ENCODE measurements around the gene VAT1L. TPM values are rescaled to one million over a fixed set of nuclear protein-coding genes. Genes with fewer than 3 reads are reported as not detected.

The VAT1L gene
- total RNA-seq, 1 experiment from 2014 or later = not detected

DNA sequence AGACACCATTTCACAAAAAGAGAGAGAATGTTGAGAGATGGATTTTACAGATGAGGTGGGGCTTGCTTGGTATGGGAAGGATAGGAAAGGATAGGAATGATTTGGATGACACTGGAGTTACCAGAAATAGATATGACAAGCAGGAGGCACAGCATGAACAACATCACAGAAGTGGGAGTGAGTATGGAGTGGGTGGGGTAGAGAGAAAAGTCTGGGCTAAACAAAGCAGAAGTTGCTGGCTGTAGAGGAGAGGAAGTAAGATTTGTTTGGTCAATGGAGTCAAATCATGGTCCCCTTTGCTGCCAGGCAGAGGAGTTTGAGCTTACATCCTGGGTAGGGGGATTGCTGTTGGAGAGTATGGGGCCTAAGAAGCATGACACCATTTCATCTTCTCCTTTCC lies 101.7 kb downstream of the VAT1L start:
- Mint-ChIP-seq H3K27ac (ENCODE audit: unreplicated experiment) (no peak overlapping the region), H3K4me1 (ENCODE audit: low read depth, unreplicated experiment) (no peaks in the 10 kb centered on the region), H3K9me3 (ENCODE audit: low read depth, unreplicated experiment) (peaks cover 3% of the 10 kb centered on the region), H3K36me3 (ENCODE audit: insufficient read depth, unreplicated experiment) (no peaks in the 10 kb centered on the region), H3K4me3 (ENCODE audit: low read depth, unreplicated experiment) (no peak overlapping the region), H3K27me3 (ENCODE audit: unreplicated experiment) (peaks cover 35% of the 10 kb centered on the region)
- intact Hi-C loops (cut with micrococcal nuclease; ENCODE audit: unreplicated experiment) = no loop called here
- TF ChIP-seq, protein P1, sequence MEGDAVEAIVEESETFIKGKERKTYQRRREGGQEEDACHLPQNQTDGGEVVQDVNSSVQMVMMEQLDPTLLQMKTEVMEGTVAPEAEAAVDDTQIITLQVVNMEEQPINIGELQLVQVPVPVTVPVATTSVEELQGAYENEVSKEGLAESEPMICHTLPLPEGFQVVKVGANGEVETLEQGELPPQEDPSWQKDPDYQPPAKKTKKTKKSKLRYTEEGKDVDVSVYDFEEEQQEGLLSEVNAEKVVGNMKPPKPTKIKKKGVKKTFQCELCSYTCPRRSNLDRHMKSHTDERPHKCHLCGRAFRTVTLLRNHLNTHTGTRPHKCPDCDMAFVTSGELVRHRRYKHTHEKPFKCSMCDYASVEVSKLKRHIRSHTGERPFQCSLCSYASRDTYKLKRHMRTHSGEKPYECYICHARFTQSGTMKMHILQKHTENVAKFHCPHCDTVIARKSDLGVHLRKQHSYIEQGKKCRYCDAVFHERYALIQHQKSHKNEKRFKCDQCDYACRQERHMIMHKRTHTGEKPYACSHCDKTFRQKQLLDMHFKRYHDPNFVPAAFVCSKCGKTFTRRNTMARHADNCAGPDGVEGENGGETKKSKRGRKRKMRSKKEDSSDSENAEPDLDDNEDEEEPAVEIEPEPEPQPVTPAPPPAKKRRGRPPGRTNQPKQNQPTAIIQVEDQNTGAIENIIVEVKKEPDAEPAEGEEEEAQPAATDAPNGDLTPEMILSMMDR (IDR thresholded peaks at IDR 0.05; ENCODE audit: unreplicated experiment) = no peak
- CTCF ChIA-PET = no interaction called here
- no TSS peak for BruUV-seq (replicated peaks)
- no peak for DNase-seq

DNA sequence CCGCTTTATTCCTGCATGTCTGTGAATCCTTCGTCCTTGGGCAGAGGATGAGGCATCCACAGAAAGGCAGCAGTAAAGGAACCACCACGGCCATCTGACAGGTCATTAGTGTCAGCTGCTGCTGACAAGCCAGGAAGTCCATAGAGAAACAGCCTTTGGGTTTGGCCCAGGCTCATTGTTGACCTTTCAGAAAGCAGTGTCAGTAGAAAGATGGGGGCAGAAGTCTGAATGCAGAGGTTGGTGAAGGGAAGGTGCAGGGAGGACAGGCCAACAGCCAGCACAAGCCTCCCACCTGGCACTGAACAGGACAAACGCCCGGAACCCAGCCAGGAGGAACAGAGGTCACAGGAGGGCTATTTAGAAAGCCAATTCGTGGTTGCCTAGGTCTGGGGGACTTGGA lies 105.8 kb downstream of the VAT1L start:
- TF ChIP-seq, protein P1 (IDR thresholded peaks at IDR 0.05; ENCODE audit: unreplicated experiment) = no peak
- Mint-ChIP-seq H3K27me3 (ENCODE audit: unreplicated experiment) (peaks cover 23% of the 10 kb centered on the region), H3K4me1 (ENCODE audit: low read depth, unreplicated experiment) (no peaks in the 10 kb centered on the region), H3K36me3 (ENCODE audit: insufficient read depth, unreplicated experiment) (no peaks in the 10 kb centered on the region), H3K9me3 (ENCODE audit: low read depth, unreplicated experiment) (peaks cover 3% of the 10 kb centered on the region), H3K27ac (ENCODE audit: unreplicated experiment) (no peak overlapping the region), H3K4me3 (ENCODE audit: low read depth, unreplicated experiment) (no peak overlapping the region)
- intact Hi-C loops (cut with micrococcal nuclease; ENCODE audit: unreplicated experiment) = no loop called here
- no peak for DNase-seq
- CTCF ChIA-PET = no interaction called here
- no TSS peak for BruUV-seq (replicated peaks)

DNA sequence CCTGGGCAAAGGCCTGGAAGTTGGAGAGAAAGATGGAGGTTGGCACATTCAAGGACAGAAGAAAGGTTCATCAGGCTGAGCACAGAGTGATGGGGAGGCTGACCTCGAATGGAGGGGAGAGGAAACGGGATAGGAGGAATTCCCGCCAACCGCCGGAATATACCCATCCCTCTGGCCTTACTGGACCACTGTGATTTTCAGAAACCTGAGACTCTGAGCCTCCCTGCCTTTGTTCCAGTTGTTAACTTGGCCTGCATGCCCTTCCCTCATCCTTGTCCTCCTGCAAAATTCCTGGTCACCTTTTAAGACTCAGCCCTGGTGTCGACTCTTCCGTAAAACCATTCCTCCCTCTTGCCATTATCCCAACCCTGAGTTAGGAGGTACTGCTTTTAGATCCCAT lies 107.6 kb downstream of the VAT1L start:
- no TSS peak for BruUV-seq (replicated peaks)
- Mint-ChIP-seq H3K9me3 (ENCODE audit: low read depth, unreplicated experiment) (peaks cover 3% of the 10 kb centered on the region), H3K36me3 (ENCODE audit: insufficient read depth, unreplicated experiment) (no peaks in the 10 kb centered on the region), H3K4me1 (ENCODE audit: low read depth, unreplicated experiment) (no peaks in the 10 kb centered on the region), H3K4me3 (ENCODE audit: low read depth, unreplicated experiment) (no peak overlapping the region), H3K27ac (ENCODE audit: unreplicated experiment) (no peak overlapping the region), H3K27me3 (ENCODE audit: unreplicated experiment) (peaks cover 23% of the 10 kb centered on the region)
- TF ChIP-seq, protein P1 (IDR thresholded peaks at IDR 0.05; ENCODE audit: unreplicated experiment) = no peak
- CTCF ChIA-PET = no interaction called here
- DNase-seq = no peak
- intact Hi-C loops (cut with micrococcal nuclease; ENCODE audit: unreplicated experiment) = no loop called here

DNA sequence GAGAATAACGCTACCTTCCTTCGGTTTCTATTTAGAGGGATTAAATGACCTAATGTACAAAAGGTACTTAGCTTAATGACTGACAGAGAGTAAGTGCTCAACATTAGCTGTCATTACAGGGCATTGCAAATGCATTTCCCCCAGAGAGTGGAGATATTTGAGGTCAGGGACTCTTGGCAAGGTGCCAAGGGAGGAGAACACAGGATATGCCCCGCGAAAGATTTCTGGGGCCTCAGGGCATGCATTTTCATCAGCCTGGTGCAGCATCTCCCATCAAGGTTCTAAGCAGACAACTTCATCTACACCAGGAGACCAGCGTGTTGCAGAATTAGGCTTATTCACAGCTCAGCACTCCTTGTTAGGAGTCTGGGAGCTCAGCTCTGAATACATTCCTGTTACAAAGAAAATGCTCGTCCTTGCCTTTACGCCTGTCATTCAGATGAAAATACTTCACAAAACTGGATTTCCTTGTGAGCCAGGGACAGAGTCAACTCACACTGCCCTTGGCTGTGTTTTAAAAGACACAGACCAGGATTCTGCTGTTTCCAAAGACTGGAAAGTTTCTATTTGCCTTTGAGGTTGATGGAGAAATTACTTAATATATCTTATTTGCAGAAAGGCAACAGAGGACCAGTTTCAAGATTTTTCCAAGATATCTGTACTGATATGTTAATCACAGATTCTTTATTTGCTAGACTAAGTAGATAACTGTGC lies 108.2 kb downstream of the VAT1L start:
- no peaks in the 10 kb centered on the region for H3K36me3 Mint-ChIP-seq (ENCODE audit: insufficient read depth, unreplicated experiment)
- H3K9me3 Mint-ChIP-seq (ENCODE audit: low read depth, unreplicated experiment) = peaks cover 6% of the 10 kb centered on the region
- TF ChIP-seq, protein P1 (IDR thresholded peaks at IDR 0.05; ENCODE audit: unreplicated experiment) = no peak
- H3K4me1 Mint-ChIP-seq (ENCODE audit: low read depth, unreplicated experiment) = no peaks in the 10 kb centered on the region
- CTCF ChIA-PET = no interaction called here
- intact Hi-C loops (cut with micrococcal nuclease; ENCODE audit: unreplicated experiment) = no loop called here
- H3K27ac Mint-ChIP-seq (ENCODE audit: unreplicated experiment) = no peak overlapping the region
- peaks cover 23% of the 10 kb centered on the region for H3K27me3 Mint-ChIP-seq (ENCODE audit: unreplicated experiment)
- BruUV-seq (replicated peaks) = no TSS peak
- no peak overlapping the region for H3K4me3 Mint-ChIP-seq (ENCODE audit: low read depth, unreplicated experiment)
- DNase-seq = no peak
